NCI-H82 treated with DMSO at 0.1 percent for 48 hours (cell line): ENCODE data around the gene ARHGEF19.
"Not testable (repeated sequence)": the region's sequence is repeated elsewhere in the genome, so short reads cannot be mapped to it uniquely, and the experiment has no call there.

Source experiments
- DNase-seq: peaks from one replicate; lab custom pipeline; 2025; ENCODE audit not compliant: unreplicated experiment; lab: John Stamatoyannopoulos, UW

ARHGEF19 gene

GRCh38 chr1:16205891-16206546 is 6.4 kb downstream of the ARHGEF19 start:
- no peak for DNase-seq

DNA sequence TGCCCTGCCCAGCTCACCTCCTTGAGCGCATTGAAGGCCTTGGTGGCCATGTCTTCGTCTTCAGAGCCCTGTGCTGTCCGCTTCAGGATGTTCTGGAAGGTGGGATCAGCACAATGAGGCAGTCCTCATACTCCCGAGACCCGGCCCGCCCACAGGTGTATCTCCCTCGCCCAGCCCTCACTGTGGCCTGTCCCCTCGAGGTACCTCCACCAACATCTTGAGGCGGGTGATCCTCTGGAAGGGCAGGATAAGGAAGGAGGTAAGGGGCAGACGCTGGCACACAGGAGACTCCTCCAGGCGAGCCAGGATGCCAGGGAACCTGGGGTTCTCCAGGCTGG is 7.1 kb downstream of the ARHGEF19 start:
- no peak for DNase-seq

- DNase-seq, result no peak
Observed at GRCh38 chr1:16204634-16205333, 7.7 kb downstream of the ARHGEF19 start.

- DNase-seq, result no peak
Observed at GRCh38 chr1:16204216-16204615, 8.2 kb downstream of the ARHGEF19 start.

DNA sequence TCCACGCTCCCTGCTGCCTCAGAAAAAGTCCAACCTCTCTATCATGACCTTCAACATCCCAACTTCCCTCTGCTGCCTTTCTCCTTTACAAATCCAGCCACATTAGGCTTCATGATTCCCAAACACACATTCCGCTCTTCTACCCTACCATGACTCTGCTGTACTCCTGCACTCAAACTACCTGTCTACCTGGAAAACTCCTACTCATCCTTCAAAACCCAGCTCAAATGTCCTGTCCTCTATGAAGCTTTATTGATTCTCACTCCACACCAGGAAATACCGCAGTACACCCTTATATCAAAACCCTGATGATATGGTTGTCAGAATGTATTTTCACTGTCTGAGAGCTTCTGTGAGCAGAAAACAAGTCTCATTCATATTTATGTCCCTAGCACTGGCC is 8.9 kb downstream of the ARHGEF19 start:
- no peak for DNase-seq

DNA sequence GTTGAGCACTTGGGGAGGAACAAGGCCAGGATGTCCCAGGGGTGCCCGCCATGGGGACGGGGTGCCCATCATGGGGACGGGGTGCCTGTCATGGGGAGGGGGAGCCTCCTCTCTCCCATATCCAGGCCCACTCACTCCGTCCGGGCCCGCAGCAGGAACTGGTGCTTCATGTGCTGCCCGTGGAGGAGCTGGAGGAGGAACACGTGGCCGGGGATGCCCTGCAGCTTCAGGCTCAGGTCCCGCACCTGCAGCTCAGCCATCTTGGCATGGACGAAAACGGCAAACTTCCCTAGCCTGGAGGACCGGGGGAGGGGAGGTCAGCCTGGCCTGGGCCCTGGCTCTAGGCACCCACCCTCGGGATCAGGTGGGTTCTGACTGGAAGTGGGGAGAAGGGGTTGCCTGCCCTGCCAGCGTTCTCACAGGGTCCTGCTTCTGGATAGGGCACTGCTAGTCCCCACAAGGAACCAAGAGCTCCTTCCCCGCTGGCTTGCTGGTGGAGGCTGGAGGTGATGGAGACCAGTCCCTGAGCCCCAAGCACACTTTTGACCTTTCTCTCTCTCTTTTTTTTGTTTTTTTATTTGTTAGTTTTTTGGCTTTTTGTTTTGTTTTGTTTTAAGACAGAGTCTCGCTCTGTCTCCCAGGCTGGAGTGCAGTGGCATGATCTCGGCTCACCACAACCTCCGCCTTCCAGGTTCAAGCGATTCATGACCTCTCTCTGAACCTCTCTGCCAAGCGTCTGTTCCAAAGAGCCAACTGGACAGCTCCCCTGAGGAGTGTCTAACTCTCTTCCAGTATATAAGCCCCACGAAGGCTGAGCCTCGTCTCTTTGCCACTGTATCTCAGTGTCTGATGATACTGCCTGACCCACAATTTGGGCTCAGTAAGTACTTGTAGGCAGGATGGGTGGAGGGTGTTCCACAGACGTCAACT is 9.9 kb downstream of the ARHGEF19 start:
- no peak for DNase-seq

DNA sequence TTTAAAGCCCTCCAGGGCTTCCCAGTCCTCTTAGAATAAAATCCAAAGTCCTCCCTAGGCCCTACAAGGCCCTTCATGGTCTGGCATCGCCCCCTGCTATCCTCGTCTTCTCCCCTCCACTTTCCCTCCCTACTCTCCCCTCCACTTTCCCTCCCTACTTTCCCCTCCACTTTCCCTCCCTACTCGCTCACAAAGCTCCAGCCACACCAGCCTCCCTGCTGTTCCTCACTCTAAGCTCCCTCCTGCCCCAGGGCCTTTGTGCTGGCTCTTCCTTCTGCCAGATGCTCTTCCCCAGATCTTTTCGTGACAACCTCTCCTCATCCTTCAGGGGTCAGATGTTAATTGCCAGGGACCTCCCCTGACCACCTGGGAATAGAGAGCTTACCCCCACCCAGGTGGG is 12.8 kb downstream of the ARHGEF19 start:
- DNase-seq, result no peak

- DNase-seq, result no peak
Observed at GRCh38 chr1:16199157-16199501, 13.3 kb downstream of the ARHGEF19 start.

- no peak for DNase-seq
Observed at GRCh38 chr1:16198444-16199156, 13.9 kb downstream of the ARHGEF19 start.

GRCh38 chr1:16196874-16197273 is 15.6 kb downstream of the ARHGEF19 start:
- no peak for DNase-seq

GRCh38 chr1:16196139-16196538 is 16.3 kb downstream of the ARHGEF19 start:
- DNase-seq, result not testable (repeated sequence)

DNA sequence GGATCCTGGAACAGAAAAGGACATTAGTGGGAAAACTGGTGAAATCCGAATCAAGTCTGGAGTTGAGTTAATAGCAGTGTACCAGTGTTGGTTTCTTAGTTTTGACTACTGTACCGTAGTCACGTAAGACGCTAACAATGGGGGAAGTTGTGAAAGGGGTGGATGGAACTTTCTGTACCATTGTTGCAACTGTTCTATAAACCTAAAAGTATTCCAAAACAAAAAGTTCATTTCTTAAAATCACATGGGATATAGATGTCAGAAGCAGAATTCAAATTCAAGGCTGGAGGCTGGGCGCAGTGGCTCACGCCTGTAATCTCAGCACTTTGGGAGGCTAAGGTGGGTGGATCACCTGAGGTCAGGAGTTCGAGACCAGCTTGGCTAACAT is 16.9 kb downstream of the ARHGEF19 start:
- no peak for DNase-seq

DNA sequence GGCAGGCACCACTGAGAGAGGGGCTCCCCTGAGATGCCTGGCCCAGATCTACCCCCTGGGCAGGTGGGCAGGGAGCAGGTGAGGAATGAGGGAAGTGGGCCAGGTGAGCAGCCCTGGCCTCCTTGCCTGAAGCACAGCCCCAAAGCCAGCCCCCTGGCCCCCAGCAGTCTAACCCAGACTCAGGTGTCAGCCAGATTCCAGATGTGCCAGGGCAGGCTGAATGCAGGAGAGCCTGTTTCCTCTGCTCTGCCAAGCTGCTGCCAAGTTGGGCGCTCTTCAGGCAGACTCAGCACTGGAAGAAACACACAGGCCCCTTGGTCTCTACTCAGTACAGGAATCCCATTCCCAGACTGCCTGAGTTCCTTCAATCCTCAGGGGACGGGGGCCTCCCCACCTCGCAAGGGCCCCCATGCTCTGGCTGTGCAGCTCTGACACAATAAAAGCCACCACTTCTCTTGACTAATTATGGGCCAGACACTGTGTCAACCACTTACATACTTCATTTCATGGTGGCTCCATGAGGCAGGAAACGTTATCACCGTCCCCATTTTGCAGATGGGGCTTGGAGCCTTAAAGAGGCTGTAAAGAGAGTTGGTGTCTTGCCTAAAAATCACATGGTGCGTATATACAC is 20.4 kb downstream of the ARHGEF19 start:
- no peak for DNase-seq

DNA sequence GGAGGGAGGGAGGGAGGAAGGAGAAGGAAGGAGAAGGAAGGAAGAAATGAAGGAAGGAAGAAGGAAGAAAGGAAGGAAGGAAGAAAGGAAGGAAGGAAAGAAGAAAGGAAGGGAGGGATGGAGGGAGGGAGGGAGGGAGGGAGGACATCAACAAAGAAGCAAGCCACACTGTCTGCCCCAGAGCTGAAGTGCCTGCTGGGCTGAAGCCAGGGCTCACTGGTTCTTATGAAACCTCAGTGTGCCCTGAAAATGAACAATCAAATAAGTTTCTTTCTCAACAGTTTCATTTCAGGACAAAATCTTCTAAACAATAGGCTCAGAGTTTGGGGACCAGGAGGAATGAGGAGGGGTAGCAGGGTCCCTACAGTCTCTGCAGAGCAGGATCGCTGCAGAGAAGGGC is 21.1 kb downstream of the ARHGEF19 start:
- DNase-seq, result no peak

DNA sequence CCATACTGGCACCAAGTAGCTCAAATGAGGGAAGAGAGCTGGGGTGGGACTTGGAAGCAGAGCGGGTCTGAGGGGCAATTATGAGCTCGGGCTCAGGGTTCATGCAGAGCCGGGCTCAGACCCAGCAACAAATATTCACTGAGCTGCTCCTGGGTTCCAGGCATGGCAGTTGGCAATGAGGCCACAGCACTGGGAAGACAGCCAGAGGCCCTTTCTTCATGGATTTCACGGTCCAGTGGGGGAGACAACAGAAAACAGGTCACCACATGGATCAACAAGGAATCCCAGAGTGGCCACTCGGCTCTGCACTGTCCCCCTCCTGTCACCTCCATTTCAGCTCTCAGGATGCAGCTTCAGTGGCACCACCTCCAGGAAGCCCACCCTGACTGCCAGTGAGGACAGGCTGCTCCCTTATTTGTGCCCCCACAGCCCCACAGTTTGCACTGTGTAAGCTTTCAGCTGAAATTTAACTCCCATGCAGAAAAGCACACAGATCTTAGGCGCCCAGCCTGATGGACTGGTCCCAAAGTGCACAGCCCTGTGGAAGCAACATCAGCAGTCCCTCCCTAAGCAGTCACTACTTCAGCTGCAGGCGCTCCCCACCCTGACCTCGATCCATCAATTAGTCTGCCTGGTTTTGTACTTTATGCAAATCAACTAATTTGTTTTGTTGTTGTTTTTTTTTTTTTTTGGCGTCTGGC is 22.4 kb downstream of the ARHGEF19 start:
- no peak for DNase-seq

GRCh38 chr1:16189003-16189402 is 23.4 kb downstream of the ARHGEF19 start:
- DNase-seq, result no peak

DNA sequence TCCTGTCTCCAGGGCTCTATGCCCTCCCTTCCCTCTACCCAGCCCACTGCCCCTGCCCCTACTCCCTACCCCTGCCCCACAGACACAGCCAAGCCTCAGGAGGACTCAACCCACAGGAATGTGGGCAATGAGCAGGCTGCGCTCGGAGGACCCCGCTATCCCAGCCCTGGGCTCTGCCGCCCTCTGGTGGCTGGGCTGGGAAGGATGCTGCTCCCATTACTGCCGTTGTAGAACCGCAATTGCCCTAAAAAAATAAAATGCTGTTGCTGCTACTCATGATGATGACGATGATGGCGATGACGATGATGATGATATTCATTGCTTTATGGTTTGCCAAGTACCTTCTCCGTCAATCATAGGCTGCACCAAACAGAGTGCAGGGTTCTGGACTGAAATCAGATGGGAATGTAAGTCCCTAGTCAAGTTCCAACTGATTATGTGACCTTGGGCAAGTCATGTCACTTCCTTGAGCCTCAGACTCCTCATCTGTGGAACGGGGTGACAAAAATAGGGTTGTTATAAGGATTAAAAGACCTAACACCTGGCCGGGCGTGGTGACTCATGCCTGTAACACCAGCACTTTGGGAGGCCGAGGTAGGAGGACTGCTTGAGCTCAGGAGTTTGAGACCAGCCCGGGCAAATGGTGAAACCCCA is 24.6 kb downstream of the ARHGEF19 start:
- DNase-seq, result no peak

GRCh38 chr1:16186655-16187235 is 25.7 kb downstream of the ARHGEF19 start:
- DNase-seq, result no peak

- DNase-seq, result no peak
Observed at GRCh38 chr1:16184557-16185303, 27.7 kb downstream of the ARHGEF19 start.
